Pancreas (tissue), 10 donors: ENCODE measurements around the gene ELF3. TPM values are rescaled to one million over a fixed set of nuclear protein-coding genes. Genes with fewer than 3 reads are reported as not detected.

Experiments used
- ATAC-seq, 4 donors: fragments of 200-7000 bp; cut with Tn5 transposase; one replicate each; pipeline versions ENCODE4 v1.8.0 to v1.9.1; 2020; ENCODE audit warnings: mild to moderate bottlenecking in 4 of 4, moderate library complexity in 4 of 4
- DNase-seq, 6 donors: peaks; one replicate each; pipeline ENCODE4 v3.0.0-alpha.2; 2020
- FAIRE-seq: peaks from 2 replicates; lab custom pipeline; 2012; peaks lifted over from hg19 to GRCh38; lab: Jason Lieb, UNC
- H3K27ac ChIP-seq, 4 donors: fragments of 200-600 bp; sonication (generic); 1 replicate in 3 of 4; 2 replicates in 1 of 4; pipeline versions ENCODE4 v1.5.0 to v1.8.0; 2020
- H3K27me3 ChIP-seq, 4 donors: fragments of 200-600 bp; one replicate each; pipeline ENCODE4 v1.8.0; 2021
- H3K36me3 ChIP-seq, 3 donors: fragments of 200-600 bp; sonication (generic) in 1 of 3; one replicate each; pipeline versions ENCODE4 v1.5.0 to v1.8.0; 2020 to 2021
- H3K4me1 ChIP-seq, 3 donors: fragments of 200-600 bp; one replicate each; pipeline ENCODE4 v1.8.0; 2021
- H3K4me3 ChIP-seq, 4 donors: fragments of 200-600 bp; sonication (generic) in 2 of 4; one replicate each; pipeline versions ENCODE4 v1.5.0 to v1.8.0; 2020 to 2021
- H3K9me3 ChIP-seq, 4 donors: fragments of 200-600 bp; one replicate each; pipeline ENCODE4 v1.8.0; 2021
- WGBS, 2 donors: extraction: QIAGEN DNeasy Blood & Tissue Kit; methylation state at CpG; one replicate each; pipeline ENCODE4 v1.1.7; 2013; 5-methylcytosine and 5-hydroxymethylcytosine counted together
- intact Hi-C, 3 donors: fragments of 100-400 bp; cut with DNase I; formaldehyde crosslinking; loops; one replicate each; pipeline versions ENCODE4 v1.11.1 to v1.14.2; 2022
- polyA plus RNA-seq, 2 donors: library from polyadenylated mRNA; stranded (reverse); fragments of 200-250 nt; gene quantifications; one replicate each; pipeline ENCODE4 v1.2.3, GENCODE V29; 2013
- total RNA-seq, 6 donors: library from RNA; stranded (reverse); fragmentation: NEBNext Ultra II Directional in 4 of 6; extraction: Animal tissue kit (Norgen Biotek cat#: 25700) in 4 of 6; gene quantifications; one replicate each; pipeline versions ENCODE4 v1.2.1 to v1.2.4, GENCODE V29; 2021 to 2023
- TF ChIP-seq, protein P1 (sequence below), 4 donors: fragments of 200-600 bp; sonication (generic) in 3 of 4; IDR thresholded peaks; one replicate each; pipeline versions ENCODE4 v1.5.0 to v1.8.0; 2021; ENCODE audit warnings: antibody characterized with exemption in 4 of 4
- donor health status: healthy with polysubstance abuse.
- donor health status: DM: no; HTN: no; CAD: no; lungs with moderate emphysema.
- donor health status: DM: no; HTN: no; CAD: no.
- donor health status: control.
- donor health status: control.
- donor health status: Bipolar disorder and iron deficiency.
- donor health status: DM: yes; HTN: yes; CAD: no.
- donor health status: DM: no; HTN: no; CAD: no.
- donor health status: DM: no; HTN: no; CAD: no.
- donor health status: DM: yes; HTN: yes; CAD: no.

The ELF3 gene
- total and polyA plus RNA-seq, 8 donors, result 99.3 to 447 (median 211) TPM

DNA sequence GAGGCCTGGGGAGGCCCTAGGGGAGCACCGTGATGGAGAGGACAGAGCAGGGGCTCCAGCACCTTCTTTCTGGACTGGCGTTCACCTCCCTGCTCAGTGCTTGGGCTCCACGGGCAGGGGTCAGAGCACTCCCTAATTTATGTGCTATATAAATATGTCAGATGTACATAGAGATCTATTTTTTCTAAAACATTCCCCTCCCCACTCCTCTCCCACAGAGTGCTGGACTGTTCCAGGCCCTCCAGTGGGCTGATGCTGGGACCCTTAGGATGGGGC lies 5.2 kb downstream of the ELF3 start:
- 48 to 56% methylated on average over 3 of the region's 3 CpGs for WGBS, 2 donors
- no peaks in the 10 kb centered on the region for H3K9me3 ChIP-seq
- DNase-seq (no peak), FAIRE-seq (no peak), ATAC-seq (no peak)
- peaks cover 30 to 40% (median 37%) of the 10 kb centered on the region in 3 donors for H3K4me1 ChIP-seq
- peak overlapping the region in 2 of 4 donors; percentile 91 to 97 for H3K27ac ChIP-seq
- peak overlapping the region in 3 of 4 donors; percentile 1 to 96 (median 83) for H3K4me3 ChIP-seq
- TF ChIP-seq, protein P1, sequence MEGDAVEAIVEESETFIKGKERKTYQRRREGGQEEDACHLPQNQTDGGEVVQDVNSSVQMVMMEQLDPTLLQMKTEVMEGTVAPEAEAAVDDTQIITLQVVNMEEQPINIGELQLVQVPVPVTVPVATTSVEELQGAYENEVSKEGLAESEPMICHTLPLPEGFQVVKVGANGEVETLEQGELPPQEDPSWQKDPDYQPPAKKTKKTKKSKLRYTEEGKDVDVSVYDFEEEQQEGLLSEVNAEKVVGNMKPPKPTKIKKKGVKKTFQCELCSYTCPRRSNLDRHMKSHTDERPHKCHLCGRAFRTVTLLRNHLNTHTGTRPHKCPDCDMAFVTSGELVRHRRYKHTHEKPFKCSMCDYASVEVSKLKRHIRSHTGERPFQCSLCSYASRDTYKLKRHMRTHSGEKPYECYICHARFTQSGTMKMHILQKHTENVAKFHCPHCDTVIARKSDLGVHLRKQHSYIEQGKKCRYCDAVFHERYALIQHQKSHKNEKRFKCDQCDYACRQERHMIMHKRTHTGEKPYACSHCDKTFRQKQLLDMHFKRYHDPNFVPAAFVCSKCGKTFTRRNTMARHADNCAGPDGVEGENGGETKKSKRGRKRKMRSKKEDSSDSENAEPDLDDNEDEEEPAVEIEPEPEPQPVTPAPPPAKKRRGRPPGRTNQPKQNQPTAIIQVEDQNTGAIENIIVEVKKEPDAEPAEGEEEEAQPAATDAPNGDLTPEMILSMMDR (IDR thresholded peaks at IDR 0.05), result no peak
- peaks cover 5 to 48% (median 13%) of the 10 kb centered on the region in 3 donors for H3K36me3 ChIP-seq
- H3K27me3 ChIP-seq, result no peaks in the 10 kb centered on the region
- intact Hi-C loops, result no loop called here

DNA sequence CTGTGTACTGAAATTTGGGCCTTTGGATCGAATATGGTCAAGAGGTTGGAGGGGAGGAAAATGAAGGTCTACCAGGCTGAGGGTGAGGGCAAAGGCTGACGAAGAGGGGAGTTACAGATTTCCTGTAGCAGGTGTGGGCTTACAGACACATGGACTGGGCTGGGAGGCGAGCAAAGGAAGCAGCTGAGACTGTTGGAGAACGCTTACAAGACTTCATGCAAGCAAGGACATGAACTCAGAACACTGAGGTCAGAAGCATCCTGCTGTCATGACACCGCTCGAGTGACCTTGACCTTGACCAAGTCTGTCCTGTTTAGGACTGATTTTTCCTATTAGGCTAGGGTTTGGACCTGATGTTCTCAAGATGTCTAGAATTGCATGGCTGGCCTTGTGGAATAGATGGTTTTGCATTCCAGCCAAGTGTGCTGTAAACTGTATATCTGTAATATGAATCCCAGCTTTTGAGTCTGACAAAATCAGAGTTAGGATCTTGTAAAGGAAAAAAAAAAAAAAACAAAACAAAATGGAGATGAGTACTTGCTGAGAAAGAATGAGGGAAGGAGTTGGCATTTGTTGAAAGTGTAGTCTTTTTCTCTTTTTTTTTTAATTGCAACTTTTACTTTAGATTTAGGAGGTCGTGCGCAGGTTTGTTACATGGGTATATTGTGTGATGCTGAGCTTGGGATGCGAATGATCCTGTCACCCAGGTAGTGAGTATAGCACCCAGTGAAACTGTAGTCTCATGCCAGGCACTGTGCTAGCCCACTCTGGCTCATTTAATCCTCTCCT lies 5.8 kb downstream of the ELF3 start:
- intact Hi-C loops, result no loop called here
- 58 to 59% methylated on average over 9 of the region's 9 CpGs for WGBS, 2 donors
- Histone ChIP-seq H3K27me3 (no peaks in the 10 kb centered on the region), H3K9me3 (no peaks in the 10 kb centered on the region), H3K36me3 (peaks cover 5 to 48% (median 13%) of the 10 kb centered on the region in 3 donors), H3K4me1 (peaks cover 30 to 40% (median 37%) of the 10 kb centered on the region in 3 donors), H3K4me3 (peak overlapping the region in 3 of 4 donors; percentile 1 to 96 (median 83)), H3K27ac (peak overlapping the region in 2 of 4 donors; percentile 91 to 97)
- no peak for FAIRE-seq
- TF ChIP-seq, protein P1 (IDR thresholded peaks at IDR 0.05), result no peak
- ATAC-seq, result no peak
- DNase-seq, result no peak

DNA sequence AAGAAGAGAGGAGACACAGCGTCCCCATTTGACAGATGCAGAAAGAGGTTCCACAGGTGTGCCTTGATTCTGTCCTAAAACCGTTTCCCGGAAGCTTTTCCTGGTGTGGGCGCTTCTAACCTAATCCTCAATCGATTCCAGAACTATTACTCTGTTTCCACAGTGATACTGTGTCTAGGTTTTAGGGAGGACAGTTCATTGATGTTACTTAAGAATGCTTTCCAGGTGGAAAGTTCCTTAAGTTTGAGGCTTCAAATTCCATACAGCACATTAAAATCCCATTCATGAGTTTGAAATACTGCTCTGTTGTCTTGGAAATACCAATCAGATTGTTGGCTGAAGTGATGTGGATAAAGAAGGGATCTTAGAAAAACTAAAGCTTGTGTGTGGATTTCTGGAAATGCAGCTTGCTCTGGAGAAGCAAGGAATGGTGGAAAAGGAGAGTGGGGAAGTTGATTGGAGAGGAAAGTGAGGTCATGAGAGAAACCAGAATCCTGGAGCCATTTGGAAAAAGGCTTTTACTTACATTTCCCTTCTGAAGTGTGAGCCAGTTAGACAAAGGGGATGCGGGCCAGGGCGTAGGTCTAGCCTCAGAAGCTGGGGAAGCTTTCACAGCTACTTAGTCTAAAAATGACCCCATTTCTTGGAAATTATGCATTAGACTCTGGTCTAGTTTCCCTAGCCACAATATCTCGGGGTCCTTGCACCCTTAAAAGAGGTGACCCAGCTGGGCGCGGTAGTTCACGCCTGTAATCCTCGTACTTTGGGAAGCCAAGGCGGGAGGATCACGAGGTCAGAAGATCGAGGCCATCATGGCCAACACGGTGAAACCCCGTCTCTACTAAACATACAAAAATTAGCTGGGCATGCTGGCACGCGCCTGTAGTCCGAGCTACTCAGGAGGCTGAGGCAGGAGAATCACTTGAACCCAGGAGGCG lies 6.7 kb downstream of the ELF3 start:
- no peak for FAIRE-seq
- Histone ChIP-seq H3K4me1 (peaks cover 30 to 40% (median 37%) of the 10 kb centered on the region in 3 donors), H3K27me3 (no peaks in the 10 kb centered on the region), H3K4me3 (peak overlapping the region in 2 of 4 donors; percentile 10 to 83), H3K36me3 (peaks cover 5 to 46% (median 13%) of the 10 kb centered on the region in 3 donors), H3K9me3 (no peaks in the 10 kb centered on the region), H3K27ac (peak overlapping the region; percentile 68 to 97 (median 82))
- TF ChIP-seq, protein P1 (IDR thresholded peaks at IDR 0.05), result no peak
- intact Hi-C loops, result no loop called here
- WGBS, 2 donors, result 66 to 71% methylated on average over 21 of the region's 21 CpGs
- DNase-seq, result no peak
- ATAC-seq, result no peak

DNA sequence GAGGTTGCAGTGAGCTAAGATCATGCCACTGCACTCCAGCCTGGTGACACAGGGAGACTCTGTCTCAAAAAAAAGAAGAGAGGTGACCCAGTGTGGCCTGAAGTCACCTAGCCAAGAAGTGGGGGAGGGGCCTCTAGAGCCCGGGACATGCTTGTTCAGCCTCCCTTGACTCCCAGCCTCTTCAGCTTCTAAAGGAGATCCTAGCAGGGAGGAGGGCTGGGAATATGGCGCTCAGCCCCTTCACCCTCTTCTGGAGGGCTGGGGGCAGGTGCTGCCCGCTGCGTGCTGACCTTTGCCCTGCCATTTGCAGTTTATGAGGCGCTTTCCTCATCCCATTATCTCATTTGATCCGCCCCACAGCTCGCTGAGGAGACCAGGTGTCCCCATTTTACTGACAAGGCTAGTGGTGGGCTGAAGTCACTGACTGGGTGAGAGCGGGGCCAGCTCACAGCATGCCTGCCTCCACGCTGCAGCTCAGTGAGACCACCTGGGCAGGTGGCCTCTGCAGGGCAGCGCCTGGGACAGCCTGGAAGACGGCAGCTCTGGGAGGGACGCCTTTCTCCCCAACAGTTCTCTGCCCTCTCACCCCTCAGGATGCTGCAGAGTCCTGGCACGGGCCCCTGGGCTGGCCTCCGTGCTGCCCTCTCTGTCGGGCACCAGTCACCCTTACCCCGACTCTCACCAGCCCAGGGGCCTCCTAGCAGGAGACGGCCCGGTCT lies 7.5 kb downstream of the ELF3 start:
- Histone ChIP-seq H3K27ac (peak overlapping the region; percentile 68 to 97 (median 82)), H3K4me3 (peak overlapping the region in 2 of 4 donors; percentile 10 to 83), H3K36me3 (peaks cover 5 to 38% (median 13%) of the 10 kb centered on the region in 3 donors), H3K4me1 (peaks cover 34 to 46% (median 37%) of the 10 kb centered on the region in 3 donors), H3K27me3 (no peaks in the 10 kb centered on the region), H3K9me3 (no peaks in the 10 kb centered on the region)
- WGBS, 2 donors, result 27 to 28% methylated on average over 18 of the region's 18 CpGs
- intact Hi-C loops, result no loop called here
- DNase-seq, result peak; percentile 56 to 85 (median 72)
- no peak for FAIRE-seq
- TF ChIP-seq, protein P1 (IDR thresholded peaks at IDR 0.05), result no peak
- ATAC-seq, result peak; percentile 30 to 38 (median 34)
